Activated naive CD4-positive, alpha-beta T cell treated with anti-CD3 and anti-CD28 coated beads, Interleukin-2, amount 50 U/mL, for 24 hours (primary cell): ENCODE results near the gene NAALADL2.

ENCODE experiments used
- H3K27ac Mint-ChIP-seq: one replicate; pipeline ENCODE4 v1.8.0; 2021; ENCODE audit warnings: mild to moderate bottlenecking, mixed read lengths
- H3K27me3 Mint-ChIP-seq: one replicate; pipeline ENCODE4 v1.8.0; 2021; ENCODE audit warnings: mixed read lengths
- H3K36me3 Mint-ChIP-seq: one replicate; pipeline ENCODE4 v1.8.0; 2021; ENCODE audit warnings: mixed read lengths
- H3K4me1 Mint-ChIP-seq: one replicate; pipeline ENCODE4 v1.8.0; 2021; ENCODE audit warnings: mixed read lengths
- H3K4me3 Mint-ChIP-seq: one replicate; pipeline ENCODE4 v1.8.0; 2021; ENCODE audit warnings: mild to moderate bottlenecking, mixed read lengths
- H3K9me3 Mint-ChIP-seq: one replicate; pipeline ENCODE4 v1.8.0; 2021; ENCODE audit warnings: mixed read lengths

The NAALADL2 gene

GRCh38 chr3:175692256-175692655 is 833.1 kb downstream of the NAALADL2 start:
- Mint-ChIP-seq H3K36me3 (no peaks in the 10 kb centered on the region), H3K27me3 (no peaks in the 10 kb centered on the region), H3K27ac (no peak overlapping the region), H3K9me3 (peaks cover 5% of the 10 kb centered on the region), H3K4me1 (no peaks in the 10 kb centered on the region), H3K4me3 (no peak overlapping the region)

- Mint-ChIP-seq H3K27ac (no peak overlapping the region), H3K4me1 (no peaks in the 10 kb centered on the region), H3K36me3 (no peaks in the 10 kb centered on the region), H3K9me3 (peaks cover 5% of the 10 kb centered on the region), H3K27me3 (no peaks in the 10 kb centered on the region), H3K4me3 (no peak overlapping the region)
These were observed 836.1 kb downstream of the NAALADL2 start for GRCh38 chr3:175695251-175695650.

GRCh38 chr3:175702956-175703355 is 843.8 kb downstream of the NAALADL2 start:
- peaks cover 7% of the 10 kb centered on the region for H3K9me3 Mint-ChIP-seq
- no peak overlapping the region for H3K27ac Mint-ChIP-seq
- H3K4me3 Mint-ChIP-seq, result no peak overlapping the region
- H3K27me3 Mint-ChIP-seq, result no peaks in the 10 kb centered on the region
- H3K4me1 Mint-ChIP-seq, result no peaks in the 10 kb centered on the region
- no peaks in the 10 kb centered on the region for H3K36me3 Mint-ChIP-seq

GRCh38 chr3:175704366-175705055 is 845.4 kb downstream of the NAALADL2 start:
- Mint-ChIP-seq H3K27ac (no peak overlapping the region), H3K9me3 (peaks cover 7% of the 10 kb centered on the region), H3K4me1 (no peaks in the 10 kb centered on the region), H3K27me3 (no peaks in the 10 kb centered on the region), H3K36me3 (no peaks in the 10 kb centered on the region), H3K4me3 (no peak overlapping the region)

- Mint-ChIP-seq H3K4me3 (no peak overlapping the region), H3K4me1 (no peaks in the 10 kb centered on the region), H3K9me3 (no peaks in the 10 kb centered on the region), H3K27me3 (no peaks in the 10 kb centered on the region), H3K27ac (no peak overlapping the region), H3K36me3 (no peaks in the 10 kb centered on the region)
These were observed 854.1 kb downstream of the NAALADL2 start for GRCh38 chr3:175713268-175713667.

- no peaks in the 10 kb centered on the region for H3K27me3 Mint-ChIP-seq
- no peak overlapping the region for H3K4me3 Mint-ChIP-seq
- H3K9me3 Mint-ChIP-seq, result peaks cover 5% of the 10 kb centered on the region
- H3K36me3 Mint-ChIP-seq, result no peaks in the 10 kb centered on the region
- H3K4me1 Mint-ChIP-seq, result no peaks in the 10 kb centered on the region
- no peak overlapping the region for H3K27ac Mint-ChIP-seq
These were observed 857.3 kb downstream of the NAALADL2 start for GRCh38 chr3:175716446-175716845.

- Mint-ChIP-seq H3K36me3 (no peaks in the 10 kb centered on the region), H3K27ac (no peak overlapping the region), H3K4me1 (no peaks in the 10 kb centered on the region), H3K27me3 (no peaks in the 10 kb centered on the region), H3K9me3 (peaks cover 6% of the 10 kb centered on the region), H3K4me3 (no peak overlapping the region)
These were observed 867.1 kb downstream of the NAALADL2 start for GRCh38 chr3:175726228-175726627.

GRCh38 chr3:175728566-175728965 is 869.4 kb downstream of the NAALADL2 start:
- H3K27me3 Mint-ChIP-seq, result no peaks in the 10 kb centered on the region

GRCh38 chr3:175729466-175729865 is 870.3 kb downstream of the NAALADL2 start:
- Mint-ChIP-seq H3K27me3 (no peaks in the 10 kb centered on the region), H3K4me1 (no peaks in the 10 kb centered on the region), H3K36me3 (no peaks in the 10 kb centered on the region), H3K9me3 (no peaks in the 10 kb centered on the region), H3K4me3 (no peak overlapping the region), H3K27ac (no peak overlapping the region)

More at GRCh38 chr3:175728566-175728965, 869.4 kb downstream of the NAALADL2 start:
- Mint-ChIP-seq H3K36me3 (no peaks in the 10 kb centered on the region), H3K4me1 (no peaks in the 10 kb centered on the region), H3K9me3 (peaks cover 4% of the 10 kb centered on the region), H3K27ac (no peak overlapping the region), H3K4me3 (no peak overlapping the region)

GRCh38 chr3:175731543-175731942 is 872.4 kb downstream of the NAALADL2 start:
- H3K27ac Mint-ChIP-seq, result no peak overlapping the region
- no peaks in the 10 kb centered on the region for H3K4me1 Mint-ChIP-seq
- no peaks in the 10 kb centered on the region for H3K27me3 Mint-ChIP-seq
- H3K36me3 Mint-ChIP-seq, result no peaks in the 10 kb centered on the region
- no peak overlapping the region for H3K4me3 Mint-ChIP-seq
- peaks cover 10% of the 10 kb centered on the region for H3K9me3 Mint-ChIP-seq

GRCh38 chr3:175732017-175732416 is 872.9 kb downstream of the NAALADL2 start:
- Mint-ChIP-seq H3K36me3 (no peaks in the 10 kb centered on the region), H3K27ac (no peak overlapping the region), H3K9me3 (peaks cover 10% of the 10 kb centered on the region), H3K27me3 (no peaks in the 10 kb centered on the region), H3K4me1 (no peaks in the 10 kb centered on the region), H3K4me3 (no peak overlapping the region)

GRCh38 chr3:175735866-175736265 is 876.7 kb downstream of the NAALADL2 start:
- Mint-ChIP-seq H3K4me1 (no peaks in the 10 kb centered on the region), H3K9me3 (peaks cover 18% of the 10 kb centered on the region), H3K36me3 (no peaks in the 10 kb centered on the region), H3K27me3 (no peaks in the 10 kb centered on the region), H3K27ac (no peak overlapping the region), H3K4me3 (no peak overlapping the region)

GRCh38 chr3:175737646-175738572 is 878.8 kb downstream of the NAALADL2 start:
- Mint-ChIP-seq H3K27ac (no peak overlapping the region), H3K36me3 (no peaks in the 10 kb centered on the region), H3K27me3 (no peaks in the 10 kb centered on the region), H3K4me3 (no peak overlapping the region), H3K9me3 (peaks cover 18% of the 10 kb centered on the region), H3K4me1 (no peaks in the 10 kb centered on the region)

- Mint-ChIP-seq H3K27me3 (no peaks in the 10 kb centered on the region), H3K4me3 (no peak overlapping the region), H3K36me3 (no peaks in the 10 kb centered on the region), H3K9me3 (peaks cover 8% of the 10 kb centered on the region), H3K27ac (no peak overlapping the region), H3K4me1 (no peaks in the 10 kb centered on the region)
These were observed 882.8 kb downstream of the NAALADL2 start for GRCh38 chr3:175741951-175742350.

GRCh38 chr3:175743733-175744400 is 884.7 kb downstream of the NAALADL2 start:
- Mint-ChIP-seq H3K27me3 (no peaks in the 10 kb centered on the region), H3K27ac (no peak overlapping the region), H3K4me3 (no peak overlapping the region), H3K4me1 (no peaks in the 10 kb centered on the region), H3K36me3 (no peaks in the 10 kb centered on the region), H3K9me3 (peaks cover 8% of the 10 kb centered on the region)

- H3K4me1 Mint-ChIP-seq, result no peaks in the 10 kb centered on the region
- no peaks in the 10 kb centered on the region for H3K27me3 Mint-ChIP-seq
- H3K9me3 Mint-ChIP-seq, result no peaks in the 10 kb centered on the region
- no peak overlapping the region for H3K4me3 Mint-ChIP-seq
- H3K36me3 Mint-ChIP-seq, result no peaks in the 10 kb centered on the region
- no peak overlapping the region for H3K27ac Mint-ChIP-seq
These were observed 887.2 kb downstream of the NAALADL2 start for GRCh38 chr3:175746308-175746707.
